Adrenal gland (tissue), 5 donors: ENCODE results near the gene TFDP2.

Experiments used
- CTCF ChIP-seq, 6 experiments: fragments of 450-650 bp in 4 of 6; fragments of 200-600 bp in 2 of 6; sonication (generic) in 1 of 6; IDR thresholded peaks; 1 replicate in 5 of 6; 2 replicates in 1 of 6; pipeline versions ENCODE4 v1.5.1 to v1.8.0; 2016 to 2021; ENCODE audit warnings: antibody characterized with exemption in 6 of 6, mild to moderate bottlenecking in 2 of 6, moderate library complexity in 1 of 6
- POLR2A ChIP-seq, 2 donors: fragments of 450-650 bp; IDR thresholded peaks; one replicate each; pipeline ENCODE4 v1.6.1; 2017; ENCODE audit warnings: antibody characterized with exemption in 2 of 2, mild to moderate bottlenecking in 2 of 2, moderate library complexity in 1 of 2
- donor health status: DM: no; HTN: no; CAD: no.

- TF ChIP-seq CTCF (IDR thresholded peaks at IDR 0.05) (no peak), POLR2A (IDR thresholded peaks at IDR 0.05) (no peak)
Observed at GRCh38 chr3:141955175-141955574, 194.2 kb downstream of the TFDP2 start.
